Astrocyte (in vitro differentiated cells and primary cell): ENCODE data around the gene RGS21.

Source experiments
- CTCF ChIP-seq: IDR thresholded peaks from 2 replicates; pipeline ENCODE4 v1.5.1; 2011; ENCODE audit warnings: low read depth, mild to moderate bottlenecking, inconsistent platforms, low read length, moderate library complexity; ENCODE audit not compliant: insufficient read depth
- EZH2 ChIP-seq: IDR thresholded peaks from 2 replicates; pipeline ENCODE4 v1.6.1; 2012; ENCODE audit warnings: mild to moderate bottlenecking, low read length, inconsistent platforms; ENCODE audit not compliant: insufficient read depth

DNA sequence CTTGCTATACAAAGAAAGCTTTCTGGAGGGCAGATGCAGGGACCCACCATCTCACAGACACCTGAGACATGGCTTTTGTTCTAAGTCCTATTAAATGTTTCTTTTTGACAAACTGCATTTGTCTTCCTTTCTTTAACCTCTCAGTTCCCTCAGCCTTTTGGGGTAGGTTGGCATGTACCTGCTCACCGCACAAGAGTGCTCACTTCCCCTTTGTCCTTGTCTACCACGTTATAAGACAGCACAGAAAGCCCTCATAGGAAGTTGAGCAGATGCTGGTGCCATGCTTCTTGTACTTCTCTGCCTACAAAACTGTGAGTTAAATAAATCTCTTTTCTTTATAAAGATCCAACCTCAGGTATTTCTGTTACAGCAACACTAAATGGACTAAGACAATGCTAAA lies 31.9 kb upstream of the RGS21 start:
- no peak for TF ChIP-seq CTCF
- no peak for TF ChIP-seq EZH2
